Medulla oblongata (tissue), 1 donor: Measurements from ENCODE around the gene FOXP1.
"Not testable (repeated sequence)": the region's sequence is repeated elsewhere in the genome, so short reads cannot be mapped to it uniquely, and the experiment has no call there.

ENCODE experiments used
- DNase-seq: peaks from one replicate; pipeline ENCODE4 v3.0.0-alpha.2; 2015; ENCODE audit errors: extremely low spot score

Gene FOXP1

DNA sequence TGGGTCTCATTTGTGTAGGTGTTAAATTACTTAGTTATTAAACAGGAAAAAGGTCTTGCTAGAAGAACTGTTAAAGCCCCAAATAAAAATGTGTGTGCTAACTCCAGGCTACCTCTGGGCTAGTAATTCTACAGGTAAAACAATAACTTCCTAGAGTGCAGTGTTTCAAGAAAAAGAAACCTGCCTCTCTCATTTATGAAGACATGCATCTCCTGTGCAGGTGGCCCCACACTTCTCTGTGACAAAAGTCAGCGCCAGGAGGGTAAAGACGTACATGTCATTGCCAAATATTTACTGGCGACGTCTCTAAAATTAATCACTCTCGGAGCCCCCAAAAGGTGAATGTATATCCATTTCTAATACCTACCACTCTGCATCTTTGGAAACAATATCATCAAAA lies 131.7 kb downstream of the FOXP1 start:
- no peak for DNase-seq

DNA sequence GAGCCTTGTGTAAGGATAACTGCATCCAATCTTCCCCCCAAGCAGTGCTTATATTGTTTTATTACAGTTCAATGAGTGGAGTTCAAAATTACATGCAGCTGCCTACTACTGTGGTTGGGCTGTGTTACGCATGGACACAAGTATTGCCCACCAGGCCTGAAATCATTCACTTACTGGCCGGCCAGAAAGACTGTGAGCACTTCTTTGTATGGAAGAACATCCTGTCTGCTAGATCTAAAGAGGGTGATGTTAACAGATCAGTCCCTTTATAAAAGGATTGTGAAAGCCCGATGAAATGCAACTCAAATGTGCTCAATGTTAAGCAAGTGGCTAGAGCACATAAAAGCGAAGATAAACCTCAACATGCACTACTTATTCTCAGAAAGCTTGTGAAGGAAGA lies 132.5 kb downstream of the FOXP1 start:
- DNase-seq = no peak

DNA sequence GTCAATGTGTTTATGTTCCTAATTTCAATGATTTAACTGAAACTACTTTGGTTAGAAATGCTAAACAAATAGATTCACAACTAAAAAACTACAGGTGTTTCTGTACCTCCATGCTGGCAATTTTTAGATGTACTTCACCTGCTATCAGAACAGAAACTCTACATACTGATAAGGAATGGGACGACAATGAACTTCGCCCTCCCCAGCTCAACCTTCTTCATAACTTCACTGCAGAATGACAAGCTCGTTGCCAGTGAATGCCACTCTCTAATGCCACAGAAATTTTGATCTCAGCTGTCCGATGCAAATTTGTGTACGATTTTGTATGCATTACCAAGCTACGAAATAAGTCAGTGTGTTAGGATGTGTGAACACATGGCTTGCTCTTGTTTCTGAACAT lies 133.4 kb downstream of the FOXP1 start:
- no peak for DNase-seq

DNA sequence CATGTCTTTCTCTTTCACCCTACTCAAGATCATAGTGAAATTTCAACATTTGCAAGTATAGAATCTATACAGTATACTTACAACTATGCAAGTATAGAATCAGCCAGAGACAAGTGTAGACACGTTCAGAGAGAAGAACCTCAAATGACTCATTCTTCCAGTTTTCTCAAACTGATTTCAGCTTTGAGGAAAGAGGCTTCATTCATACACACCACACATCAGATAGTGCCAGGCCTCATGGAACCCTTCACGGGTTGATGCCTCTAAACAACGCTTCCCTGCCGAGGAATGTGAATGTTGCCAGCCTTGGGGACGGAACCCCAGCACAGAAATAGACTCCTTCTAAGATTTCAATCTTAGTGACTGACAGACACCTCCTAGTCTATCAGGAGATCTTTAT lies 135.7 kb downstream of the FOXP1 start:
- no peak for DNase-seq

DNA sequence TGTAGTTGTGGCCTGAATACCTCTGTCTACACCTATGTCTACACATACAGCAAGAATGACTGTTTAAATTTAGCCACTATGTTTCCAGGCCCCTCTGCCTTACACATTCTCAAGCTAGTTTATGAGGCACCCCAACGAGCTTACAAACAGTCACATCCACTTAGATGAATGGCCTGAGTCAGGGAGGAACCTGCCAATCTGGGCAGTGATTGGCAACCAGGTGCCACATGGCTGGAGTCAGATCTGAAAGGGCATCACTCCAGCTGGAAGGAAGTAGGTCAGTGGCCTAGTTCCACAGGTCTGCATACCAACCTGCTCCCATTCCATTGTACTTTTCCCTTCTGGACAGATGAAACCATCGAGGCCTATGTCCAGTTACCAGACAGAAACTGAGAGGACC lies 136.3 kb downstream of the FOXP1 start:
- DNase-seq = no peak

DNA sequence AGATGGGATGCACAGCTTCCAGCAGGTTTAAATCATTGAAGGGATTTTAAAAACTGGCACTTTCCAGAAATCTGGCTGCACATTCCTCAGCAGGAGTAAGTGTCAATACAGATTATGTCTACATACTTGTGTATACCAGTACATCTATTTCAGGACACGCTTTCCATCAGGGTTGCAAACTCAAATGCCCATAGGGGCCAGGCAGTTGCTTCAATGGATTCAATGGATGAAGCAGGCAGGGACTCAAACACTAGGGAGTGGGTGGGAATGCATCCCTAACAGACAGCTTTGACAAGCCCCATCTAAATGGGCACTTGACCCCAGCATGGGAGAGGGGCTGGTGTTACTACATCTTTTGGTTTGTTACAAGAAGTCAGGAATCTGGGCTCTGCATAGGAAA lies 136.8 kb downstream of the FOXP1 start:
- no peak for DNase-seq

DNA sequence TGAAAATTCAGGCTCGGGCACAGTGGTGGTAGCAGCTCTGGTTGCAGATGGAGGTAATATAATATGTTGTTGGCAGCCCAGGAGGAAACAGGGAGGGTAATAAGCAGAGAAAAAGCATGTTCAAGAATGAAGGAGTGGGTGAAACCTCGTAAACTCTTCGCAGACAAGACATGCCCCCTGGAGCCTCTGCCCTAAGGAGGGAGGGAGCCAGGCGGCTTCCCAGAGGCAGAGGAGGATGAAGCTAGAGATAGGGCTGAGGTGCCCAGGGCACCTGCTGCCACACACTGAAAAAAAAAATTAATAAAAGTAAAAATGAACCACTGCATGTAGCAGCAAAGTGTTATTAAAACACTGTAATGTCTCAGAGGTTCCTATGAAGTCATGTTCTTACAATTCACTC lies 137.3 kb downstream of the FOXP1 start:
- no peak for DNase-seq

DNA sequence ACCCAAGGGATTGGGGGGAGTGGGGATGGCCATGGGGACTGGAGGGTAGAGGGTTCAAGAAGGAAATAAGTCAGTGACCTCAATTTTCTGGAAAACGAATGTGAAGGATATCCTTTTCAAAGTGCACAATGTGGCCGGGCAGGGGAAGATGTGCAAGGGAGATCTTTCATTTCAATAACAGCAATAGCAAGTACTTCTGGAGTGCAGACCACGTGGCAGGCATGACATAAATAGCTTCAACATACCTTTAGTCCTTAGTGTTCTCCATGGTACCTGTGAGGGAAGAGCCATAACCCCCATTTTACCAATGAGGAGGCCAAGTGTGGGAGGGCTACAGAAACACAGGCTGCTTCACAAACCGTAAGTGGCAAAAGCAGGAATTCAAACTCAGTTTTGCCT lies 138.7 kb downstream of the FOXP1 start:
- DNase-seq = no peak

DNA sequence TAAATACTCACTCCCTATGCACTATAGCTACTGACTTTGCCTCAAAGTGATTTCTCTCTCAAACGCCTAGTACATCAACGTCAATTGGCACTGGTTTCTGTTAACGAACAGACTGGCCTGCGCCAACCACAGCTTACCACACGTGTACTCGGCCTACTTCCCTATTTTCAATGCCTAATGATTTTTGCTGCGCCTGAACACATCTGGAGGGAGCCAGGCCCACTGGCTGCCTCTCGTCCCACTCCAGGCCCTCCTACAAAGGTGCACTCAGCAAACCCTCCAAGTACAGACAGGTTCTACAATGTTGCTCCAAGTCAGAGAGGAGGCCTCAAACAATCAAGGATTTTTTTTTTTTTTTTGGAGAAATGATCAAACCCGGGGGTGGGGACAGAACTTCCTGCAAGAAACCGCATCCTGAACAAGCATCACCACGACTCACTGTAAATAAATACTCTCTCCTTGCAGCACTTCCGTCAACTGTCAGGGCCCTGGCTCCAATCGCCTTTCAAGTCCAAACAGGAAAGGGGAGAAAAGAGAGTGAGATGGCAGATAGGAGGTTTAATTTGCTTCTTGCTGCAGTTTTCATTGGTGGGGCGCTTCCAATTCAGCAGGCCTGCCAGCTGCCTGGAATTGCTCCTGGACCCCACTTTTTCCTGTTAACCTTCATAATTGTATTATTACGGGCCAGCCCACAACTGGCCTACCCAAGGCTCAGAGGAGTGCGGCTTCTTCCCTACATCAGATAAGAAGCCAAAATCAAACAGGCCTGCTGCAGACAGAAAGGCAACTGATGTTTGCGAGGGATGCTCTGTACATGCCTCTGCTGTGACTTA lies 139.3 kb downstream of the FOXP1 start:
- peak; percentile 71 for DNase-seq

DNA sequence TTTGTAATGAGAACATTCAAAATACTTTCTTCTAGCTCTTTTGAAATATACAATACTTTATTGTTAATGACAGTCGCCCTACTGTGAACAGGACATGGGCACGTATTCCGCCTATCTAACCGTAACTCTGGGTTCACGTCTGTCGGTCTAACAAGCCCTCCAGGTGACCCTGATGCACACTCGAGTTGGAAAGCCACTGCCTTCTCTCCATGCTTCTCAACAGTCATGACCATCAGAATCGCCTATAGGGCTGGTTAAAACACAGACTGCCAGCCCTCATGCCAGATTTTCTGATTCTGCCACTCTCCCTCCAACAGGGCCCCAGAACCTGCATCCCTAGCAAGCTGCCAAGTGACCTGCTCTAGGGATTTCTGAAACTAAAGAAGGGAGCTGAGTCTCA lies 140.2 kb downstream of the FOXP1 start:
- no peak for DNase-seq

DNA sequence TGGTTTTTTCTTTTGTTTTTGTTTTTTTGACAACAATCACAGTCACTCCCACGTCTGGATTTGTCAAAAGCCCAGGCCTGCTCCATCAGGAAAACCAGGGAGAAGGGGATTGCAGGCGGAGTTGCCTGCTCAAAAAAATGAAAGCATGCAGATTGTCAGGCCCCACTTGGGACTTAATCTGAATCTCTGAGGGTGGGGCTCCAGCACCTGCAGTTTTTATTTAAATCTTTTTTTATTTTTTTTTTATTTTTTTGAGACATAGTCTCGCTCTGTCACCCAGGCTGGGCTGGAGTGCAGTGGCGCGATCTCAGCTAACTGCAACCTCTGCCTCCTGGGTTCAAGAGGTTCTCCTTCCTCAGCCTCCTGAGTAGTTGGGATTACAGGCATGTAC lies 140.9 kb downstream of the FOXP1 start:
- no peak for DNase-seq

DNA sequence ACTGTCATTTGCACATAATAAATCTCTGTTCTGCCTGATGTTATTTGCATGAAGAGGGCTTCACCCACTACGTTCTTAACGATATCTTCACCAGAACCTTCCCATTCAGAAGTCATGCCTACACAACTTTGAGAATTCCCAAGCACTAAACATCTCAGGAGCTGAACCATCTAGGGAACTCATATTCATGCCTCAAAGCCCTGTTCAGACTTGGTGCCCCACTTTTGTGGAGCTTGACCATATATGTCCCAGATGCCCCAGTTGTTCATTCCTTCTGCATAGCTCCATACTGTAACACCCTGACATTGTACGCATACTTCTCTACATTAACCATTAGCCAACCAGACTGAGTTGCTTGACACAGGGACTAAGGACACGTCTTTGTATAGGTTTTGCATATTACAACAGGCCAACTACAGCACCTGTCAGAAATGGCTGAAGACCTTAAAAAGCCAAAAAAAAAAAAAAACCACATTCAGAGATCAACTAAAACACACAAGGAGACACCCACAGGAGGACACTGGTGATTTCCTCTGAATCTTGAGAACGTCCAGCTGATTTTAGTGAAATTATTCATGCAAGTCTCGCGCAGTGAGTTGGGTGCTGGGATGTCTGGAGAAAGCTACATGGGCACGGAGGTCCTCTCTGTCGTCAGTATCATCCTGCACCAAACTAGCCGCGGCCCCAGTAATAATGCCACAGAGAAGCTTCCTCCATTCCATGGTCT lies 141.4 kb downstream of the FOXP1 start:
- DNase-seq = no peak

DNA sequence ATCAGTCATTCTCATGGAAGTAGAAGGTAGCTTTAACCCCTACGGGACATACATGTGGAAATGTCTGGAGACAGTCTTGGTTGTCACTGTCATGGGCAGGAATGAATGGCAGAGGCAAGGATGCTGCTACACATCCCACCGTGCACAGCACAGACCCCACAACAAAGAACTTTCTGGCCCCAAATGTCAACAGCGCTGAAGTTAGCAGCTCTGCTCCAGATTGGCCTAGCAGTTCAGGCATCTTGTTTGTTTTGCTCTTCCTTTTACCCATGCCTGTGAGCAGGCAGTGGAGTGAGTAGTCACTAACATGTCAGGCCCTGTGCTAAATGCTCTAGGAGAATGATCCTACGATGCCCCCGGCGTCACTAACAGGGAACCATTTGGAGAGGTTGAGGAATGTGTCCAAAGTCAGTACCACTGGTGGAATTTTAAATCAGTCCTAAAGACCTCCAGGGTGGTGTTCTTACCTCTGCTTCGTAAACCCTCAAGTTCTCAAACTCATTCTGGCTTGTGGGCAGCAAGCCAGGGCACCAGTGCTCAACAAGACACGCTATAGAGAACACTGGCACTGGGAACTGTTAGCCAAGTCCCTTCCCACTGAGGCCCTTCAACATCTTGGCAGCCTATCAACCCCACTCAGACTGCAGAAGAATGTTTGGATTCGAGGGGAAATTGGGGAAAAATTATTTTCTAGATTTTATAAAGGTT lies 142.2 kb downstream of the FOXP1 start:
- peak; percentile 61 for DNase-seq

DNA sequence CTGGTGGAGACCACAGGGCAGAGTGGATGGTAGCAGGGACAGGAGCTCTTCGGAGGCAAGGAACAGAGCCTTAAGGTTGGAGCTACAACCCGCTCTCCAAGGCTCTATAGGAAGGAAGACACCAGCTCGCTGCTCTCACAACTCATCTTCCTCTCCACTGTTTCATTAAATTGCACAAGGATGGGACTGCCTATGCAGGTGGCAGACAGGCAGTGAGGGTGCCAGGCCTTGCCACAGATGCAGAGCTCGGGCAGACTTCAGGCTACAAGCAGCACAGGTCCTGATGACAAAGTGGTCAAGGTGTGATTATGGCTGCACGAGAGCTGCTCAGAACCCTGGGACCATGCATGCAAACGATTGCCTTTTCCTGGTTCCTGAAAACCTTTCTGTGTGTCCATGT lies 144.6 kb downstream of the FOXP1 start:
- no peak for DNase-seq

DNA sequence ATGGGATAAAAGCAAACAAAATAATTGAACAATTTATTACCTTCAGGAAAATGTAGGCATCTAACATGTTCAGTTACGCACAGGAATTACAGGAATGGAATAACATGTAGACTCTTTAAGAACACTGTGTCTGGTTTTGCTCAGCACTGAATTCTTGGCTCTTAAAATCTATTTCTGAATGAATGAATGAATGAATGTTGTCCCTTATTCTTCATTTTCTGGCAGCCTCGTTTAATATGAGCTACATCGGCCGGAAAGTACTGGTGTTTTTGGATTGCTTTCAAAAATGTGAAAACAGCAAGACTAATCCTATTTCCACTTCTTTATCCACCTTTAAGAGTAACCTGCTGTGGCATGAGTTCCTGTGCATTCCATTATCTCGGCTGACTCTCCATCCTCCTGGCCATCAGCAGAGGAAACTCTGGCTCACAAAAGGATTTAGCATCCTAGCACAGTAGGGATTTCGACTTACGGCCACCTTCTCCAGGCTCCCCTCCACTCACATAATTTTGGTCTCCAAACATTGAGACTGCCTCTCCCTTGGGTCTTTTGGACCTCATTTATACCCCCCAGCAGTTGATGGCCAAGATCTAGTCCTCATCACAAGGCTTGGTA lies 145.3 kb downstream of the FOXP1 start:
- DNase-seq = no peak

DNA sequence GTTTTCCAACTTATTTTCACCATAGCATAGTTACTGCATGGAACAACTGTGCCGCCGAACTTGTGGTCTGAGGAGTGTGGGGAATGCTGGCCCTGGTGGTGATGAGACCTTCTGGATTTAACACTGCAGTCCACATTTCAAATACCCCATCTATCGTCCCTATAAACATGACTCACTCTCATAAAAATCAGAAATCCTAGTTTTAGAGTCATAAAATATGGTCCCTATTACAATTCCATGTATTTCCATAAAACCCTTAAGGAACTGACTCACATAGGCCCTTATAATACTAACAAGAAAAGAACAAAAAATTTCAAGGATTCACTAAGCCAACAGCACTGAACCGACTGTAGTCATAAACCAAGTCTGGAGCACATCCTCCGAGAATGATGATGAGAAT lies 147.2 kb downstream of the FOXP1 start:
- DNase-seq = no peak

DNA sequence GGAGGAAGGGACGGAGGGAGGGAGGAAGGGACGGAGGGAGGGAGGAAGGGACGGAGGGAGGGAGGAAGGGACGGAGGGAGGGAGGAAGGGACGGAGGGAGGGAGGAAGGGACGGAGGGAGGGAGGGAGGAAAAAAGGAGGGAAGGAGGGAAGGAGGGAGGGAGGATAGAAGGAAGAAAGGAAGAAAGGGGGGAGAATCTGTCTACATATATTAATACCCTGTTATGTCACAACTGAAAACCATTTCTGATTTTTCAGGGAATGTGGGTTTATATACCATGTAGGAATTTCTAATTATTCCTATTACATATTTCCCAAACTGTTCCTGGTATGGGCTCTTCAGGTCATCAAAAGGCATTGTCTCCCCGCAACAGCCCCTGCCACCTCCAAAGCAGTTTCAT lies 147.7 kb downstream of the FOXP1 start:
- not testable (repeated sequence) for DNase-seq

DNA sequence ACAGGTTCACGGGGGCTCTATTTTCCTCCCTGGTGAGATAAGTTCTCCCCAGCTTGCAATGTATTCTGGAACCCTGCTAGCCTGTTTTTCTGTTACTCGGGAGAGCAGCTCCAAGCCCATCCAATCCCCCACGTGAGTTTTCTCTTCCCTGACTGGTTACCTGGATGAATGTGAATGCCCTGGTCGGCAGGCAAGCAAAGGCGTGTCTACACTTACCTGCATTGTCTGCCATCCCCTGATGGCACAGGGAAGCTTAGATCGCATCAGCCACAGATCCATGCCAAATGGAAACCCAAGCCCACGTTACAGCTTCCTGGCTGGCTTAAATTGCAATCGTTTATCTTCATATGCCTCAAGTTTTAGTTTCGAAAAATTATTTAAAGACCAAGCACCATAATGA lies 149.9 kb downstream of the FOXP1 start:
- no peak for DNase-seq

DNA sequence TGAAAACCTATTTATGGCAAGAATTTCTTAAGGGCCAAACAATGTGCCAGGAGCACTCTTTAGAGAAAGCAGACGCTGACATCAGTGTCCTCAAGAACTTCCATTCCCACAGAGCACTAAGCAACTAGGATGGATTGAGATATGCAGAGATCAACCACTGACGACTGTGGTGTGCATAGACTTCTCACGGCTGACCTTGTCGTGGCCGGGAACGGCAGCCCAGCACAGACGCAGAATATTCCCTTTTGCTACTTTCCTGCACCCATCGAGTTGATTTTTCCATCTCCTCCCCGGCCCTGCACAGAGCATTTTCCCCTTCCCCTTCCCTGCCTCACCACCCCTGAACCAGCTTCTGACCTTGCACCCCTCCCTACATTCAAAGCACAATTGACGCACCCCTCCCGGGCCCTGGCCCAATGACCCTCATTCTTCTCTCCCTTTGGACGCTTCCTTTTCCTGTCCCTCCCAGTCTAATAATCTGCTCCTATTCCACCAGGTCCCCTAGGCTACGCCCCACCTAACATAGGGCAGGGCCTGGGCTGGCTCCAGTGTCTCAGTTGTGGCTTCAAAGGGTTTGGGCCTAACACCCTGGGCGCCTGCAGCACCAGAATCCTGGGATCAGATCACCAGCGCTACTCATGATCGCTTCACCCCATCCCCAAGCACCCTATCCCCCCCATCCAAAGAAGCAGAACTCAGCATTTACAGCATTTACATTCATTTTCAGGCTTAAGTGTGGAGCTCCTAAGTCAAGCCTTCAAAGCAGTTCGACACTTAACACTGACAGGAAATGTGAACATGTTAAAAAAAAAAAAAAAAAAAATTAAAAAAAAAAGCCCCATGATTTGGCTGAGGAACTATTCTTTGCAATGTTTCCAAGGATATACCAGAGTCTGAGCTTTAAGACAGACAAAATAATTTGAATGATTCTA lies 151.2 kb downstream of the FOXP1 start:
- no peak for DNase-seq

DNA sequence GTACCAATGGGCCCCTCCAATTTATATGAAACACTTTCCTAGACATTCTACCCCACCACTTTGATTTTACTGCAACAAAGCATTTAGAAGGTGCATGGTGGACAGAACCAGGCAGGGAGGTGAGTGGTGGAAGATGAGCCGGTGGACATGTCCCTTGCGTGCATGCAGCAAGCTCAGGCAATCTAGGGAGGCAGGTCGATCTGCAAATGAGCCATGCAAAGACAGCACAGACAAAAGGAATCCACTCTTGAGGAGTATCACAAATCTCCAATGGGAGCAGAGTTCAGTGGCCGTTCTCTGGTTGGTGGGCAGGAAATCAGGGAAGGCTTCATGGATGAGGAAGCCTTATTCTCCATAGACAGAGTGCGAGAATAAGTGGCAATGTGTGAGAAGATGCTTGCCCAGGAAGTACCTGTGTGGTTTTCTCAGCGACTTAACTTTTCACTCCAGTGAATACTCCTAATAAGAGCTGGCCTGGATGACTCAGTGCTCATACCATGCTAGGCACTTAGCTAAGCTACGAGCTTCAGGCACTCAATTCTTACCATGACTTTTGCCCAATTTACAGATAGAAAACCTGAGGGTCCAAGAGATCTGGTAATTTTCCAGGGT lies 152.5 kb downstream of the FOXP1 start:
- DNase-seq = no peak

DNA sequence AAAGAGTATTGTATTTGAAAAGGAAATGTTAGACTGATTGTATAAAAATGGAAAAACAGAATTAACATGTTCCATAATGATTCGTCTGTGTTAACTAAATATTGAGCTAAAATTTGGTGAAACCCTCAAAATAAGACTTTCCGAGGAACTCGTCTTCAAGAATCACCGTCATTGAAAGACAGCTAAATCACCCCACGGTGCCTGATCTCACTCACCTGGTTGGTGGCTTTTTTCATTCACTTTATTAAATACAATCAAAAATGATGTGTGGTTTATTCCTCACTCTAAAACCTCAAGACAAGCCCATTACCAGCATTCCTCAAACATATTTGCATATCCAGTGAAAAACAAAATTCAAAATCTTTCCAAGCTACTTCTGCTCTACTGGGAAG lies 153.9 kb downstream of the FOXP1 start:
- no peak for DNase-seq
